ENCODE results near the gene SEC11C. TPM values are rescaled to one million over a fixed set of nuclear protein-coding genes. Genes with fewer than 3 reads are reported as not detected.

Gene SEC11C
- total and polyA plus RNA-seq, 2 of the 8 experiments (the other 6 are each of a cell fraction or from before 2014, with no cell fraction given) = 27.1 to 59.3 TPM

- no peak for TF ChIP-seq EGR1 (IDR thresholded peaks at IDR 0.05; ENCODE audit: borderline replicate concordance, low read depth, low read length)
Measured at GRCh38 chr18:59189008-59189407, 49.3 kb downstream of the SEC11C start (continued).
